Measurements from ENCODE around the gene PRICKLE3.

GRCh38 chrX:49226946-49227345 lies 40.8 kb upstream of the PRICKLE3 start:
- no peak for TF ChIP-seq POLR2A (IDR thresholded peaks at IDR 0.05)
- no peak for TF ChIP-seq CTCF (IDR thresholded peaks at IDR 0.05)
